Panc1 (cell line): ENCODE data around the gene PPP1R36. TPM values are rescaled to one million over a fixed set of nuclear protein-coding genes. Genes with fewer than 3 reads are reported as not detected.

Experiments
- ATAC-seq: fragments of 200-7000 bp; cut with Tn5 transposase; 2 replicates; pipeline ENCODE4 v1.9.1; 2020; ENCODE audit warnings: mild to moderate bottlenecking, moderate library complexity
- BruUV-seq: library from RNA; stranded (reverse); fragments of 400-500 nt; replicated peaks from 2 replicates; lab custom pipeline; 2021; lab: Mats Ljungman, UMichigan
- CTCF ChIA-PET: fragments of 300-600 bp; sonication (Branson Sonifier 250); formaldehyde crosslinking; loops from one replicate; lab custom pipeline; 2022; ENCODE audit warnings: antibody characterized with exemption; lab: Charles Lee
- POLR2A ChIA-PET: fragments of 300-600 bp; sonication (Branson Sonifier 250); formaldehyde crosslinking; loops from one replicate; lab custom pipeline; 2022; ENCODE audit warnings: antibody characterized with exemption; lab: Charles Lee
- DNase-seq: peaks from one replicate; pipeline ENCODE4 v3.0.0-alpha.2; 2010; ENCODE audit warnings: low read depth, low spot score
- H3K27ac ChIP-seq: 2 replicates; pipeline ENCODE4 v1.5.1; 2011; ENCODE audit warnings: mild to moderate bottlenecking, low read length, inconsistent platforms
- H3K27me3 ChIP-seq: fragments of 200-500 bp; sonication (Bioruptor generic); 2 replicates; pipeline ENCODE4 v1.6.0; 2014; ENCODE audit warnings: low read length, inconsistent platforms; ENCODE audit not compliant: control insufficient read depth, insufficient read depth
- H3K36me3 ChIP-seq: fragments of 200-500 bp; sonication (Bioruptor generic); 2 replicates; pipeline ENCODE4 v1.5.1; 2014; ENCODE audit warnings: inconsistent platforms, mild to moderate bottlenecking, low read length, moderate library complexity; ENCODE audit not compliant: control insufficient read depth, insufficient read depth
- H3K4me1 ChIP-seq: 2 replicates; pipeline ENCODE4 v1.5.1; 2011; ENCODE audit warnings: inconsistent platforms, mild to moderate bottlenecking, low read length, moderate library complexity; ENCODE audit not compliant: control insufficient read depth, insufficient read depth
- H3K4me3 ChIP-seq, 2 experiments: 2 replicates each; pipeline ENCODE4 v1.5.1; 2011 to 2012; ENCODE audit warnings: low read depth in 2 of 2, low read length in 2 of 2, mild to moderate bottlenecking in 2 of 2, inconsistent platforms in 1 of 2, moderate library complexity in 1 of 2
- H3K9me3 ChIP-seq: fragments of 200-500 bp; sonication (Bioruptor generic); 2 replicates; pipeline ENCODE4 v1.5.1; 2014; ENCODE audit warnings: low read depth, mild to moderate bottlenecking, inconsistent platforms, low read length, moderate library complexity; ENCODE audit not compliant: control insufficient read depth, insufficient read depth
- POLR2AphosphoS5 ChIP-seq: IDR thresholded peaks from 2 replicates; pipeline ENCODE4 v1.6.1; 2012; ENCODE audit warnings: mild to moderate bottlenecking, low read depth, low read length, moderate library complexity
- SIN3A ChIP-seq: IDR thresholded peaks from 2 replicates; pipeline ENCODE4 v1.6.1; 2012; ENCODE audit warnings: low read depth, mild to moderate bottlenecking, low read length, moderate library complexity, borderline replicate concordance; ENCODE audit not compliant: insufficient read depth
- TCF7L2 ChIP-seq: IDR thresholded peaks from 2 replicates; pipeline ENCODE4 v1.6.1; 2011; ENCODE audit warnings: mild to moderate bottlenecking, low read depth, low read length, inconsistent platforms
- in situ Hi-C: cut with HindIII; loops from 2 replicates; pipeline ENCODE4 v1.10.0; 2016; ENCODE audit warnings: low sequenced_read_pairs, low pct_unique_long_range_greater_than_20kb
- intact Hi-C: fragments of 100-400 bp; cut with micrococcal nuclease; formaldehyde crosslinking; loops from one replicate; pipeline ENCODE4 v1.10.0; 2022; ENCODE audit not compliant: unreplicated experiment
- total RNA-seq: library from RNA; stranded (reverse); gene quantifications from one replicate; pipeline ENCODE4 v1.2.1, GENCODE V29; 2021; ENCODE audit not compliant: unreplicated experiment
- TF ChIP-seq, protein P1 (sequence below): fragments of 450-650 bp; IDR thresholded peaks from 2 replicates; pipeline ENCODE4 v1.5.1; 2017; ENCODE audit warnings: mild to moderate bottlenecking
- TF ChIP-seq, protein P2 (sequence below), 2 experiments: IDR thresholded peaks; 2 replicates each; pipeline ENCODE4 v1.6.1; 2011 to 2012; ENCODE audit warnings: low read depth in 2 of 2, control low read depth in 1 of 2, low read length in 1 of 2, mild to moderate bottlenecking in 1 of 2, moderate library complexity in 1 of 2; ENCODE audit not compliant: insufficient read depth in 1 of 2

Gene PPP1R36
- total RNA-seq, 1 experiment from 2014 or later: 0.69 TPM

DNA sequence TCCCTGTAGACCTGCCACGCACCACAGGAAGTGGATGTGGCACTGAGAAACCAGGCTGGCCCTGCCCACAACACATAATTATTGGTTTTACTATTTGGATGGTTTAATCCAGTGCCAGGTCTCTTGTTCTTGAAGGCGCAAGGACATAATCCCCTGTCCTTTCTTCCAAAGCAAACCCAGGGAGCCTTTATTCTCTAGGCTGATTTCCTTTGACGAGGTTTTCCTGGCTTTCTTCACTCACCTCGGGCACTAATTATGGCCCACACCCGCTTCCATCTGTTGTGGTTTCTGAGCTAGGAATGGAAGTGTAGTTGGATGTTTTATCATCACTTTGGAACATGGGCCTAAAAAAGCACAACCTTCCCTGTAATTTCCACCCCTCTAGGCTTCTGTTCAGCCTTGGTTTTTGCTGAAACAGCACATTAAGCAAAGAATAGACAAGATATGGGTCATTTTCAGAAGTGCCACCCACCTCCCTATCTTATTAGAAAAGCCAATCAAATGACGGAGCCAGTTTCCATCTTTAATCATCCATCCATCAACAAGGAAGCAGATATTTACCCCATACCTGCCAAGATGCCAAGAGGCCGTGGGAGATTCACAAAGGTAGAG lies 73.9 kb downstream of the PPP1R36 start:
- no TSS peak for BruUV-seq
- Histone ChIP-seq H3K27me3 (no peaks in the 10 kb centered on the region), H3K27ac (no peak overlapping the region), H3K4me3 (no peak overlapping the region), H3K4me1 (no peaks in the 10 kb centered on the region), H3K9me3 (no peaks in the 10 kb centered on the region), H3K36me3 (no peaks in the 10 kb centered on the region)
- ATAC-seq (no peak), DNase-seq (no peak)
- POLR2A ChIA-PET: no interaction called here
- intact Hi-C loops (no loop called here), in situ Hi-C loops (no loop called here)
- CTCF ChIA-PET: no interaction called here
- TF ChIP-seq TCF7L2 (no peak), SIN3A (no peak)
- TF ChIP-seq, protein P1, sequence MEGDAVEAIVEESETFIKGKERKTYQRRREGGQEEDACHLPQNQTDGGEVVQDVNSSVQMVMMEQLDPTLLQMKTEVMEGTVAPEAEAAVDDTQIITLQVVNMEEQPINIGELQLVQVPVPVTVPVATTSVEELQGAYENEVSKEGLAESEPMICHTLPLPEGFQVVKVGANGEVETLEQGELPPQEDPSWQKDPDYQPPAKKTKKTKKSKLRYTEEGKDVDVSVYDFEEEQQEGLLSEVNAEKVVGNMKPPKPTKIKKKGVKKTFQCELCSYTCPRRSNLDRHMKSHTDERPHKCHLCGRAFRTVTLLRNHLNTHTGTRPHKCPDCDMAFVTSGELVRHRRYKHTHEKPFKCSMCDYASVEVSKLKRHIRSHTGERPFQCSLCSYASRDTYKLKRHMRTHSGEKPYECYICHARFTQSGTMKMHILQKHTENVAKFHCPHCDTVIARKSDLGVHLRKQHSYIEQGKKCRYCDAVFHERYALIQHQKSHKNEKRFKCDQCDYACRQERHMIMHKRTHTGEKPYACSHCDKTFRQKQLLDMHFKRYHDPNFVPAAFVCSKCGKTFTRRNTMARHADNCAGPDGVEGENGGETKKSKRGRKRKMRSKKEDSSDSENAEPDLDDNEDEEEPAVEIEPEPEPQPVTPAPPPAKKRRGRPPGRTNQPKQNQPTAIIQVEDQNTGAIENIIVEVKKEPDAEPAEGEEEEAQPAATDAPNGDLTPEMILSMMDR: no peak

DNA sequence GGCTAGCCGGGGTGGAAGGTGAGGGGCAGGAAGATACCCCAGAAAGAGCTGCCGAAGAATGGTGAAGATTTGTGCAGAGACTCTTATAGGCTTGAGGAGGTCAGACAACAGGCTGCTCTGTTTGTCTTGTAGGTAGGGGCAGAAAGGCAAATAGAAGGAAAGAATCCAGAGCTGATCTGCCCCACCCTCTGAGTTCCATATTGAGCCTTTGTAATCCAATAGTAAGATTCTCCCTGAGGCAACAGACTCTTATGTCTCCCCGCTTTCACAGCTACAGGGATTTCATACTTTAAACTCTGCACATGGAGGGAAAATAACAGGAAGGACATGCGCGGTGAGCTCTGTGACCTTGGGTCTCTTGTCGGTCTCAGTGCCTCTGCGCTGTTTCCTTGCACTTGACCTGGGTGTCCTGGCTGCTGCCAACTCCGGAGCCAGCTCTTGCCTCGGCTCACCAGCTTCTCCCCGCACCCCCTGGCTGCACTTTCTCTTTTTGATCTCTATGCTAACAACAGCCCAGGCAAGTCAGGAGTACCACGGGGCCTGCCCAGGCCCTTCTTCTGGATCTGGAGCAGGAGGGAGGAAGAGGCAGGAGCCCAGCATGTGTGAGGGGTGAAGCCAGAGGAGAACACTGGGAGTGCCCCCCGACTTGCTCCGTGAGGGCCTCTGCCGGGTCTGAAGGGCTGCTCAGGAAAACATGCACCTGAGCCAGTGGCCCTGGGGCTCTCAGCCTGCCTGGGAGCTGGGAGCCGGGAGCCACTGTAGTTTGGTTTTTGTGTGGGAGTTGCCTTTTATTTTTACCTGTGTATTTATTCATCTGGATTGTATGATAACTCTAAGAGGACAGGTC lies 75.8 kb downstream of the PPP1R36 start:
- ChIA-PET CTCF (no interaction called here), POLR2A (interaction anchor here (0.5 kb wide), 1 partner anchor 410 kb away, joined by 7 read pairs; no protein-coding TSS in a partner anchor)
- TF ChIP-seq POLR2AphosphoS5 (no peak), SIN3A (no peak), TCF7L2 (no peak)
- TF ChIP-seq, protein P2, sequence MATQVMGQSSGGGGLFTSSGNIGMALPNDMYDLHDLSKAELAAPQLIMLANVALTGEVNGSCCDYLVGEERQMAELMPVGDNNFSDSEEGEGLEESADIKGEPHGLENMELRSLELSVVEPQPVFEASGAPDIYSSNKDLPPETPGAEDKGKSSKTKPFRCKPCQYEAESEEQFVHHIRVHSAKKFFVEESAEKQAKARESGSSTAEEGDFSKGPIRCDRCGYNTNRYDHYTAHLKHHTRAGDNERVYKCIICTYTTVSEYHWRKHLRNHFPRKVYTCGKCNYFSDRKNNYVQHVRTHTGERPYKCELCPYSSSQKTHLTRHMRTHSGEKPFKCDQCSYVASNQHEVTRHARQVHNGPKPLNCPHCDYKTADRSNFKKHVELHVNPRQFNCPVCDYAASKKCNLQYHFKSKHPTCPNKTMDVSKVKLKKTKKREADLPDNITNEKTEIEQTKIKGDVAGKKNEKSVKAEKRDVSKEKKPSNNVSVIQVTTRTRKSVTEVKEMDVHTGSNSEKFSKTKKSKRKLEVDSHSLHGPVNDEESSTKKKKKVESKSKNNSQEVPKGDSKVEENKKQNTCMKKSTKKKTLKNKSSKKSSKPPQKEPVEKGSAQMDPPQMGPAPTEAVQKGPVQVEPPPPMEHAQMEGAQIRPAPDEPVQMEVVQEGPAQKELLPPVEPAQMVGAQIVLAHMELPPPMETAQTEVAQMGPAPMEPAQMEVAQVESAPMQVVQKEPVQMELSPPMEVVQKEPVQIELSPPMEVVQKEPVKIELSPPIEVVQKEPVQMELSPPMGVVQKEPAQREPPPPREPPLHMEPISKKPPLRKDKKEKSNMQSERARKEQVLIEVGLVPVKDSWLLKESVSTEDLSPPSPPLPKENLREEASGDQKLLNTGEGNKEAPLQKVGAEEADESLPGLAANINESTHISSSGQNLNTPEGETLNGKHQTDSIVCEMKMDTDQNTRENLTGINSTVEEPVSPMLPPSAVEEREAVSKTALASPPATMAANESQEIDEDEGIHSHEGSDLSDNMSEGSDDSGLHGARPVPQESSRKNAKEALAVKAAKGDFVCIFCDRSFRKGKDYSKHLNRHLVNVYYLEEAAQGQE (IDR thresholded peaks at IDR 0.05; ENCODE audit: insufficient read depth in 1 of 2, low read depth in 2 of 2, low read length in 1 of 2): no peak
- TF ChIP-seq, protein P1: no peak
- no peak overlapping the region for H3K4me3 ChIP-seq
- H3K27me3 ChIP-seq: no peaks in the 10 kb centered on the region
- no peak for ATAC-seq
- no peak overlapping the region for H3K27ac ChIP-seq
- no TSS peak for BruUV-seq
- intact Hi-C loops (no loop called here), in situ Hi-C loops (no loop called here)
- H3K4me1 ChIP-seq: no peaks in the 10 kb centered on the region
- no peaks in the 10 kb centered on the region for H3K36me3 ChIP-seq
- DNase-seq: no peak
- no peaks in the 10 kb centered on the region for H3K9me3 ChIP-seq
